Tibial nerve (tissue), 4 donors: ENCODE measurements around the gene C2CD5.

Experiments used
- EP300 ChIP-seq, 2 donors: sonication (generic); formaldehyde crosslinking; IDR thresholded peaks; one replicate each; pipeline ENCODE4 v1.6.1; 2017; ENCODE audit warnings: antibody characterized with exemption in 2 of 2, mild to moderate bottlenecking in 1 of 2
- POLR2A ChIP-seq, 2 donors: fragments of 450-650 bp; IDR thresholded peaks; one replicate each; pipeline ENCODE4 v1.6.1; 2017; ENCODE audit warnings: antibody characterized with exemption in 2 of 2, mild to moderate bottlenecking in 2 of 2, moderate library complexity in 2 of 2
- TF ChIP-seq, protein P1 (sequence below), 5 experiments: fragments of 200-600 bp in 3 of 5; fragments of 450-650 bp in 2 of 5; sonication (generic) in 3 of 5; IDR thresholded peaks; one replicate each; pipeline ENCODE4 v1.5.1; 2016 to 2019; ENCODE audit warnings: antibody characterized with exemption in 5 of 5, mild to moderate bottlenecking in 3 of 5, moderate library complexity in 2 of 5

DNA sequence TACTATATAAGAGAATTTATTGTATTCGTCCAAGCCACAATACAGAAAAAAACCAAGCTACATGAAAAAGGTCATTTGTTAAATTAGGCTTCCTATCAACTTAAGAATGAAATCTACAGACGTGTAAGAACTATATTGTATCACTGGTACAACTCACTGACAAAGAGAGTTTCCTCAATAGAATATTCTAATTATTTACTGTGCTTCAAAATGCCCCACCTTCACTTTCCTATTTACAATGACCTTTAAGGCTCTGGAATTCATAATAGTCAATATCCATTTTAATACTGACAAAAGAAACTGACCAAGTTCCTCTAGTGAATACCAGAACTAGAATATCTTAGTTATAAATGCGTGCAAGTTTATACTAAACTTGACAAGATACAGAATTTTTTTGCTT lies 55.9 kb downstream of the C2CD5 start:
- TF ChIP-seq, protein P1, sequence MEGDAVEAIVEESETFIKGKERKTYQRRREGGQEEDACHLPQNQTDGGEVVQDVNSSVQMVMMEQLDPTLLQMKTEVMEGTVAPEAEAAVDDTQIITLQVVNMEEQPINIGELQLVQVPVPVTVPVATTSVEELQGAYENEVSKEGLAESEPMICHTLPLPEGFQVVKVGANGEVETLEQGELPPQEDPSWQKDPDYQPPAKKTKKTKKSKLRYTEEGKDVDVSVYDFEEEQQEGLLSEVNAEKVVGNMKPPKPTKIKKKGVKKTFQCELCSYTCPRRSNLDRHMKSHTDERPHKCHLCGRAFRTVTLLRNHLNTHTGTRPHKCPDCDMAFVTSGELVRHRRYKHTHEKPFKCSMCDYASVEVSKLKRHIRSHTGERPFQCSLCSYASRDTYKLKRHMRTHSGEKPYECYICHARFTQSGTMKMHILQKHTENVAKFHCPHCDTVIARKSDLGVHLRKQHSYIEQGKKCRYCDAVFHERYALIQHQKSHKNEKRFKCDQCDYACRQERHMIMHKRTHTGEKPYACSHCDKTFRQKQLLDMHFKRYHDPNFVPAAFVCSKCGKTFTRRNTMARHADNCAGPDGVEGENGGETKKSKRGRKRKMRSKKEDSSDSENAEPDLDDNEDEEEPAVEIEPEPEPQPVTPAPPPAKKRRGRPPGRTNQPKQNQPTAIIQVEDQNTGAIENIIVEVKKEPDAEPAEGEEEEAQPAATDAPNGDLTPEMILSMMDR (IDR thresholded peaks at IDR 0.05) = no peak
- TF ChIP-seq POLR2A (IDR thresholded peaks at IDR 0.05) (no peak), EP300 (IDR thresholded peaks at IDR 0.05) (no peak)
